Liver (tissue), 9 donors: ENCODE results near the gene RAB6A. TPM values are rescaled to one million over a fixed set of nuclear protein-coding genes. Genes with fewer than 3 reads are reported as not detected.

Experiments
- DNase-seq: peaks from one replicate; pipeline ENCODE4 v3.0.0-alpha.2; 2017; ENCODE audit warnings: low spot score
- H3K27ac ChIP-seq, 2 donors: one replicate each; pipeline ENCODE4 v1.7.0; 2013; ENCODE audit warnings: inconsistent platforms in 2 of 2, low read length in 2 of 2, control low read depth in 1 of 2, low read depth in 1 of 2, mild to moderate bottlenecking in 1 of 2
- H3K27me3 ChIP-seq, 4 donors: one replicate each; pipeline versions ENCODE4 v1.6.1 to v1.7.0; 2013; ENCODE audit warnings: low read length in 3 of 4, inconsistent platforms in 1 of 4, mild to moderate bottlenecking in 1 of 4, moderate library complexity in 1 of 4; ENCODE audit not compliant: control insufficient read depth in 4 of 4, insufficient read depth in 4 of 4
- H3K36me3 ChIP-seq, 4 donors: one replicate each; pipeline versions ENCODE4 v1.6.1 to v1.7.0; 2013; ENCODE audit warnings: low read length in 3 of 4, mild to moderate bottlenecking in 3 of 4, low read depth in 1 of 4, moderate library complexity in 1 of 4; ENCODE audit not compliant: control insufficient read depth in 4 of 4, insufficient read depth in 3 of 4
- H3K4me1 ChIP-seq, 4 donors: one replicate each; pipeline versions ENCODE4 v1.6.1 to v1.7.0; 2013; ENCODE audit warnings: low read length in 3 of 4, mild to moderate bottlenecking in 3 of 4, moderate library complexity in 1 of 4; ENCODE audit not compliant: control insufficient read depth in 4 of 4, insufficient read depth in 4 of 4
- H3K4me3 ChIP-seq, 3 donors: one replicate each; pipeline versions ENCODE4 v1.6.1 to v1.7.0; 2013; ENCODE audit warnings: low read length in 3 of 3, control low read depth in 1 of 3, low read depth in 1 of 3, mild to moderate bottlenecking in 1 of 3
- H3K9ac ChIP-seq, 2 donors: one replicate each; pipeline ENCODE4 v1.7.0; 2013; ENCODE audit warnings: low read length in 2 of 2, mild to moderate bottlenecking in 2 of 2, moderate library complexity in 2 of 2, control low read depth in 1 of 2, low read depth in 1 of 2
- H3K9me3 ChIP-seq, 4 donors: one replicate each; pipeline versions ENCODE4 v1.6.1 to v1.7.0; 2013; ENCODE audit warnings: low read length in 3 of 4; ENCODE audit not compliant: control insufficient read depth in 4 of 4
- EGR1 ChIP-seq, 2 donors: IDR thresholded peaks; 2 replicates each; pipeline ENCODE4 v1.6.1; 2016 to 2018; ENCODE audit warnings: antibody characterized with exemption in 2 of 2, low read depth in 2 of 2
- FOXA1 ChIP-seq: IDR thresholded peaks from 2 replicates; pipeline ENCODE4 v1.6.1; 2016; ENCODE audit warnings: antibody characterized with exemption
- FOXA2 ChIP-seq: IDR thresholded peaks from 2 replicates; pipeline ENCODE4 v1.6.1; 2016; ENCODE audit warnings: antibody characterized with exemption
- HNF4A ChIP-seq, 2 donors: conservative IDR thresholded peaks; 2 replicates each; pipeline ENCODE4 v1.6.1; 2016; ENCODE audit warnings: antibody characterized with exemption in 2 of 2, mild to moderate bottlenecking in 2 of 2
- HNF4G ChIP-seq: IDR thresholded peaks from 2 replicates; pipeline ENCODE4 v1.6.1; 2016; ENCODE audit warnings: antibody characterized with exemption
- JUND ChIP-seq, 2 donors: IDR thresholded peaks; 2 replicates each; pipeline ENCODE4 v1.6.1; 2016; ENCODE audit warnings: antibody characterized with exemption in 2 of 2
- NR2F2 ChIP-seq: IDR thresholded peaks from 2 replicates; pipeline ENCODE4 v1.6.1; 2016; ENCODE audit warnings: antibody characterized with exemption
- SP1 ChIP-seq: IDR thresholded peaks from 2 replicates; pipeline ENCODE4 v1.6.1; 2018; ENCODE audit warnings: antibody characterized with exemption, mild to moderate bottlenecking
- TAF1 ChIP-seq: conservative IDR thresholded peaks from 2 replicates; pipeline ENCODE4 v1.6.1; 2016; ENCODE audit warnings: antibody characterized with exemption, mild to moderate bottlenecking
- YY1 ChIP-seq: IDR thresholded peaks from 2 replicates; pipeline ENCODE4 v1.6.1; 2016; ENCODE audit warnings: antibody characterized with exemption, mild to moderate bottlenecking
- WGBS: extraction: QIAGEN DNeasy Blood & Tissue Kit; methylation state at CpG from one replicate; pipeline ENCODE4 v1.1.7; 2013; 5-methylcytosine and 5-hydroxymethylcytosine counted together
- polyA plus RNA-seq, 2 donors: library from polyadenylated mRNA; stranded (reverse) in 1 of 2; unstranded in 1 of 2; fragments of 200-250 nt in 1 of 2; fragments of >200 nt in 1 of 2; fragmentation: Nextera tagmentation in 1 of 2; extraction: Ambion mirVana in 1 of 2; gene quantifications; one replicate each; pipeline versions ENCODE4 v1.2.1 to v1.2.3, GENCODE V29; 2013 to 2015
- total RNA-seq, 2 donors: library from RNA; depleted of rRNA; stranded (reverse); fragments of >200 nt; gene quantifications; one replicate each; pipeline ENCODE4 v1.2.3, GENCODE V29; 2014
- TF ChIP-seq, protein P1 (sequence below): IDR thresholded peaks from 2 replicates; pipeline ENCODE4 v1.6.1; 2016; ENCODE audit warnings: antibody characterized with exemption
- TF ChIP-seq, protein P2 (sequence below): IDR thresholded peaks from 2 replicates; pipeline ENCODE4 v1.6.1; 2016; ENCODE audit warnings: antibody characterized with exemption
- TF ChIP-seq, protein P3 (sequence below): IDR thresholded peaks from 2 replicates; pipeline ENCODE4 v1.6.1; 2016; ENCODE audit warnings: antibody characterized with exemption, mild to moderate bottlenecking
- donor health status: healthy.
- donor health status: healthy.
- donor health status: healthy.
- donor health status: healthy.
- donor health status: healthy.

RAB6A gene
- total and polyA plus RNA-seq, 4 donors = 36.0 to 165 (median 51.5) TPM

DNA sequence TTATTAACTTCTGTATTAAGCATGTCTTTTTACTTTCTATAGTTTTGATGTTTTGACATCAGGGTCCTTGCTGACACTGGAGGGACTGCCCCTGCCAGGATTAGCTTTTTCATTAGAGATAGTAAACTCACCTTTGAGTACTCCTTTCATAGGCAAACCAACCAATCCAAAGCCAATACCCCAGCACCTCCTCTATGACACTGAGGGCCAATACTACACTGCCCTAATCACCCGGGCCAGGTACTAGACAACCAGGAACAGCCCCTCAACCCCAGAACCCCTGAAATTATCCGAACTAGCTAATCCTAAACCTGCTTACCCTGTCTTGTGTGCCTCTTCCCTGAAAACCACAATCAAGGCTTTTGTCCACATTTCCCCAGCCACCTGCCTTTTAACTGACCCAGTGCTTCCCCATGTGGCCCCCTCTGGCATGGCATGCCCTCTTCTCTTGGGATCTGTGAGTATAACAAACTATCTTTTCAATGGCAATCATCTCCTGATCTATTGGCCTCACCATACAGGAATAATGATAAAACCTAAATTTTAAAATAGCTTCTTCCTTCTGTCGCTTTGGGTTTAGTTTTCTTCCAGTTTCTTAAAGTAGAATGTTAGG lies 31.2 kb downstream of the RAB6A start (continued):
- TF ChIP-seq, protein P1, sequence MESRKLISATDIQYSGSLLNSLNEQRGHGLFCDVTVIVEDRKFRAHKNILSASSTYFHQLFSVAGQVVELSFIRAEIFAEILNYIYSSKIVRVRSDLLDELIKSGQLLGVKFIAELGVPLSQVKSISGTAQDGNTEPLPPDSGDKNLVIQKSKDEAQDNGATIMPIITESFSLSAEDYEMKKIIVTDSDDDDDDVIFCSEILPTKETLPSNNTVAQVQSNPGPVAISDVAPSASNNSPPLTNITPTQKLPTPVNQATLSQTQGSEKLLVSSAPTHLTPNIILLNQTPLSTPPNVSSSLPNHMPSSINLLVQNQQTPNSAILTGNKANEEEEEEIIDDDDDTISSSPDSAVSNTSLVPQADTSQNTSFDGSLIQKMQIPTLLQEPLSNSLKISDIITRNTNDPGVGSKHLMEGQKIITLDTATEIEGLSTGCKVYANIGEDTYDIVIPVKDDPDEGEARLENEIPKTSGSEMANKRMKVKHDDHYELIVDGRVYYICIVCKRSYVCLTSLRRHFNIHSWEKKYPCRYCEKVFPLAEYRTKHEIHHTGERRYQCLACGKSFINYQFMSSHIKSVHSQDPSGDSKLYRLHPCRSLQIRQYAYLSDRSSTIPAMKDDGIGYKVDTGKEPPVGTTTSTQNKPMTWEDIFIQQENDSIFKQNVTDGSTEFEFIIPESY = no peak
- TF ChIP-seq HNF4A (conservative IDR thresholded peaks at IDR 0.05) (no peak), FOXA2 (no peak)

GRCh38 chr11:73728000-73728399 lies 32.9 kb downstream of the RAB6A start:
- H3K4me1 ChIP-seq = peaks cover 0 to 3% (median 0%) of the 10 kb centered on the region in 4 donors
- no peak overlapping the region for H3K9ac ChIP-seq
- H3K27ac ChIP-seq = no peak overlapping the region
- H3K36me3 ChIP-seq = peaks cover 0 to 1% (median 0%) of the 10 kb centered on the region in 4 donors
- H3K4me3 ChIP-seq = no peak overlapping the region
- 94% methylated on average over 2 of the region's 2 CpGs for WGBS
- DNase-seq = no peak
- H3K9me3 ChIP-seq = no peaks in the 10 kb centered on the region
- H3K27me3 ChIP-seq = no peaks in the 10 kb centered on the region
- TF ChIP-seq HNF4A (conservative IDR thresholded peaks at IDR 0.05) (no peak), YY1 (no peak), JUND (IDR thresholded peaks at IDR 0.05) (no peak), NR2F2 (no peak), HNF4G (no peak), SP1 (no peak), FOXA2 (no peak), TAF1 (no peak), EGR1 (IDR thresholded peaks at IDR 0.05; ENCODE audit: low read depth in 2 of 2) (no peak), FOXA1 (no peak)
- TF ChIP-seq, protein P2, sequence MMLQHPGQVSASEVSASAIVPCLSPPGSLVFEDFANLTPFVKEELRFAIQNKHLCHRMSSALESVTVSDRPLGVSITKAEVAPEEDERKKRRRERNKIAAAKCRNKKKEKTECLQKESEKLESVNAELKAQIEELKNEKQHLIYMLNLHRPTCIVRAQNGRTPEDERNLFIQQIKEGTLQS = no peak
- TF ChIP-seq, protein P3, sequence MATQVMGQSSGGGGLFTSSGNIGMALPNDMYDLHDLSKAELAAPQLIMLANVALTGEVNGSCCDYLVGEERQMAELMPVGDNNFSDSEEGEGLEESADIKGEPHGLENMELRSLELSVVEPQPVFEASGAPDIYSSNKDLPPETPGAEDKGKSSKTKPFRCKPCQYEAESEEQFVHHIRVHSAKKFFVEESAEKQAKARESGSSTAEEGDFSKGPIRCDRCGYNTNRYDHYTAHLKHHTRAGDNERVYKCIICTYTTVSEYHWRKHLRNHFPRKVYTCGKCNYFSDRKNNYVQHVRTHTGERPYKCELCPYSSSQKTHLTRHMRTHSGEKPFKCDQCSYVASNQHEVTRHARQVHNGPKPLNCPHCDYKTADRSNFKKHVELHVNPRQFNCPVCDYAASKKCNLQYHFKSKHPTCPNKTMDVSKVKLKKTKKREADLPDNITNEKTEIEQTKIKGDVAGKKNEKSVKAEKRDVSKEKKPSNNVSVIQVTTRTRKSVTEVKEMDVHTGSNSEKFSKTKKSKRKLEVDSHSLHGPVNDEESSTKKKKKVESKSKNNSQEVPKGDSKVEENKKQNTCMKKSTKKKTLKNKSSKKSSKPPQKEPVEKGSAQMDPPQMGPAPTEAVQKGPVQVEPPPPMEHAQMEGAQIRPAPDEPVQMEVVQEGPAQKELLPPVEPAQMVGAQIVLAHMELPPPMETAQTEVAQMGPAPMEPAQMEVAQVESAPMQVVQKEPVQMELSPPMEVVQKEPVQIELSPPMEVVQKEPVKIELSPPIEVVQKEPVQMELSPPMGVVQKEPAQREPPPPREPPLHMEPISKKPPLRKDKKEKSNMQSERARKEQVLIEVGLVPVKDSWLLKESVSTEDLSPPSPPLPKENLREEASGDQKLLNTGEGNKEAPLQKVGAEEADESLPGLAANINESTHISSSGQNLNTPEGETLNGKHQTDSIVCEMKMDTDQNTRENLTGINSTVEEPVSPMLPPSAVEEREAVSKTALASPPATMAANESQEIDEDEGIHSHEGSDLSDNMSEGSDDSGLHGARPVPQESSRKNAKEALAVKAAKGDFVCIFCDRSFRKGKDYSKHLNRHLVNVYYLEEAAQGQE = no peak
- TF ChIP-seq, protein P1 = no peak

GRCh38 chr11:73726825-73727224 lies 34.0 kb downstream of the RAB6A start:
- WGBS = 93% methylated on average over 2 of the region's 2 CpGs
- H3K27me3 ChIP-seq = no peaks in the 10 kb centered on the region
- no peaks in the 10 kb centered on the region for H3K9me3 ChIP-seq

More at GRCh38 chr11:73726825-73727224, 34.0 kb downstream of the RAB6A start:
- Histone ChIP-seq H3K9ac (no peak overlapping the region), H3K4me3 (no peak overlapping the region), H3K27ac (no peak overlapping the region), H3K4me1 (peaks cover 0 to 2% (median 0%) of the 10 kb centered on the region in 4 donors), H3K36me3 (peaks cover 0 to 1% (median 0%) of the 10 kb centered on the region in 4 donors)
- DNase-seq = no peak
- no peak for TF ChIP-seq FOXA1
